Thyroid gland (tissue), 4 donors: ENCODE measurements around the gene PMEPA1. TPM values are rescaled to one million over a fixed set of nuclear protein-coding genes. Genes with fewer than 3 reads are reported as not detected.

ENCODE experiments used
- DNase-seq, 2 donors: peaks; one replicate each; pipeline ENCODE4 v3.0.0-alpha.2; 2019
- H3K27ac ChIP-seq, 3 donors: fragments of 200-600 bp; sonication (generic); 1 replicate in 2 of 3; 2 replicates in 1 of 3; pipeline ENCODE4 v1.5.1; 2016 to 2019; ENCODE audit warnings: mild to moderate bottlenecking in 1 of 3, moderate library complexity in 1 of 3
- H3K27me3 ChIP-seq: fragments of 200-600 bp; sonication (generic); one replicate; pipeline ENCODE4 v1.5.1; 2019
- H3K36me3 ChIP-seq, 2 donors: fragments of 200-600 bp; sonication (generic); one replicate each; pipeline ENCODE4 v1.5.1; 2016 to 2019
- H3K4me1 ChIP-seq, 2 donors: fragments of 200-600 bp; sonication (generic); one replicate each; pipeline ENCODE4 v1.5.1; 2017 to 2019
- H3K4me3 ChIP-seq, 3 donors: fragments of 200-600 bp; sonication (generic); replicated peaks in 1 of 3; 1 replicate in 2 of 3; 2 replicates in 1 of 3; pipeline ENCODE4 v1.5.1; 2016; ENCODE audit warnings: mild to moderate bottlenecking in 1 of 3
- H3K9me3 ChIP-seq: fragments of 200-600 bp; sonication (generic); one replicate; pipeline ENCODE4 v1.5.1; 2017
- CTCF ChIP-seq, 6 experiments: fragments of 200-600 bp in 3 of 6; fragments of 450-650 bp in 3 of 6; sonication (generic) in 3 of 6; IDR thresholded peaks; one replicate each; pipeline ENCODE4 v1.5.1; 2016 to 2019; ENCODE audit warnings: antibody characterized with exemption in 6 of 6, mild to moderate bottlenecking in 2 of 6, inconsistent platforms in 1 of 6, moderate library complexity in 1 of 6
- POLR2A ChIP-seq, 2 donors: fragments of 450-650 bp; IDR thresholded peaks; one replicate each; pipeline ENCODE4 v1.6.1; 2017; ENCODE audit warnings: antibody characterized with exemption in 2 of 2, mild to moderate bottlenecking in 2 of 2, moderate library complexity in 1 of 2
- WGBS, 2 donors: methylation state at CpG; one replicate each; pipeline ENCODE4 v1.1.5; 2017; 5-methylcytosine and 5-hydroxymethylcytosine counted together
- intact Hi-C: fragments of 100-400 bp; cut with DNase I; formaldehyde crosslinking; loops from one replicate; pipeline ENCODE4 v1.15.1; 2023
- total RNA-seq, 4 donors: library from RNA; depleted of rRNA; stranded (reverse); fragments of >200 nt; gene quantifications; one replicate each; pipeline ENCODE4 v1.2.3, GENCODE V29; 2016

The PMEPA1 gene
- total RNA-seq, 4 donors from 2014 or later, result 6.5 to 12.6 (median 8.3) TPM

- Histone ChIP-seq H3K4me1 (peaks cover 0 to 11% of the 10 kb centered on the region in 2 donors), H3K36me3 (no peaks in the 10 kb centered on the region), H3K27me3 (no peaks in the 10 kb centered on the region), H3K9me3 (no peaks in the 10 kb centered on the region), H3K27ac (no peak overlapping the region), H3K4me3 (no peak overlapping the region)
- TF ChIP-seq POLR2A (IDR thresholded peaks at IDR 0.05) (no peak), CTCF (IDR thresholded peaks at IDR 0.05) (no peak)
- 74 to 77% methylated on average over 2 to 4 of the region's 4 CpGs for WGBS, 2 donors
- DNase-seq, result no peak
- intact Hi-C loops, result no loop called here
These were observed 10.1 kb upstream of the PMEPA1 start for GRCh38 chr20:57719951-57720350.

- intact Hi-C loops, result no loop called here
- WGBS, 2 donors, result 0 to 1% methylated on average over 30 to 31 of the region's 31 CpGs
- H3K27ac ChIP-seq, result no peak overlapping the region
These were observed 8.7 kb upstream of the PMEPA1 start for GRCh38 chr20:57718490-57719009.

GRCh38 chr20:57717797-57718196 is 8.0 kb upstream of the PMEPA1 start:
- H3K27me3 ChIP-seq, result no peaks in the 10 kb centered on the region
- peaks cover 4 to 32% of the 10 kb centered on the region in 2 donors for H3K4me1 ChIP-seq
- intact Hi-C loops, result no loop called here
- TF ChIP-seq POLR2A (IDR thresholded peaks at IDR 0.05) (no peak), CTCF (IDR thresholded peaks at IDR 0.05) (no peak)
- WGBS, 2 donors, result 55 to 64% methylated on average over 9 of the region's 11 CpGs
- H3K9me3 ChIP-seq, result no peaks in the 10 kb centered on the region
- no peak overlapping the region for H3K4me3 ChIP-seq
- H3K27ac ChIP-seq, result no peak overlapping the region
- no peak for DNase-seq
- no peaks in the 10 kb centered on the region for H3K36me3 ChIP-seq

More at GRCh38 chr20:57718490-57719009, 8.7 kb upstream of the PMEPA1 start:
- Histone ChIP-seq H3K36me3 (no peaks in the 10 kb centered on the region), H3K27me3 (no peaks in the 10 kb centered on the region), H3K9me3 (no peaks in the 10 kb centered on the region), H3K4me3 (no peak overlapping the region), H3K4me1 (peaks cover 4 to 24% of the 10 kb centered on the region in 2 donors)
- no peak for TF ChIP-seq CTCF (IDR thresholded peaks at IDR 0.05)
- no peak for TF ChIP-seq POLR2A (IDR thresholded peaks at IDR 0.05)
- DNase-seq, result peak; percentile 98 to 99

GRCh38 chr20:57716901-57717300 is 7.1 kb upstream of the PMEPA1 start:
- Histone ChIP-seq H3K27me3 (no peaks in the 10 kb centered on the region), H3K4me3 (no peak overlapping the region), H3K4me1 (peaks cover 4 to 41% of the 10 kb centered on the region in 2 donors), H3K9me3 (no peaks in the 10 kb centered on the region), H3K36me3 (no peaks in the 10 kb centered on the region), H3K27ac (no peak overlapping the region)
- intact Hi-C loops, result no loop called here
- WGBS, 2 donors, result 73 to 77% methylated on average over 3 of the region's 3 CpGs
- no peak for TF ChIP-seq CTCF (IDR thresholded peaks at IDR 0.05)
- no peak for TF ChIP-seq POLR2A (IDR thresholded peaks at IDR 0.05)
- DNase-seq, result no peak

- 73 to 76% methylated on average over 3 of the region's 3 CpGs for WGBS, 2 donors
- Histone ChIP-seq H3K4me3 (no peak overlapping the region), H3K36me3 (no peaks in the 10 kb centered on the region), H3K4me1 (peaks cover 8 to 48% of the 10 kb centered on the region in 2 donors), H3K27ac (no peak overlapping the region), H3K27me3 (no peaks in the 10 kb centered on the region), H3K9me3 (no peaks in the 10 kb centered on the region)
- no peak for DNase-seq
- intact Hi-C loops, result no loop called here
- TF ChIP-seq CTCF (IDR thresholded peaks at IDR 0.05) (no peak), POLR2A (IDR thresholded peaks at IDR 0.05) (no peak)
These were observed 6.4 kb upstream of the PMEPA1 start for GRCh38 chr20:57716202-57716601.
